ENCODE measurements around the gene PADI2.

Gene PADI2

DNA sequence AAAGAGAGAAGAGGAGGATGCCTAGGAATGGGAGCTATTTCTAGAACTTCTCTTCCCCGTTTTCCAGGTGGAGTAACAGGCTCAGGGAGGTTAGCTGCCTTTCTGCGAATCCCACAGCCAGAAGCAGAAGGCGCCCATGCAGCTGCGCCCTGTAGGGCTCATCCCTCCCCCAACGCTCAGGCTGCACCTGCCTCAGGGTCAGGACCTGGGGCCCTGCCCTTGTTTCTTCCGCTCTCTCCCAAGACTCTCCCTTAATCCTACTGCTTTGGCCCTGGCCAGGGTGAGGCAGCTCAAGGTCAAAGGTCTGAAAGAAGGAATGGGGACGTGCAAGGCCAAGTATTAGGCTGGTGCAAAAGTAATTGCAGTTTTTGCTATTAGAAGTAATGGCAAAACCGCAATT is 30.5 kb upstream of the PADI2 start:
- no peak overlapping the region for H3K27ac ChIP-seq
- no peak for TF ChIP-seq ZFX (IDR thresholded peaks at IDR 0.05)

DNA sequence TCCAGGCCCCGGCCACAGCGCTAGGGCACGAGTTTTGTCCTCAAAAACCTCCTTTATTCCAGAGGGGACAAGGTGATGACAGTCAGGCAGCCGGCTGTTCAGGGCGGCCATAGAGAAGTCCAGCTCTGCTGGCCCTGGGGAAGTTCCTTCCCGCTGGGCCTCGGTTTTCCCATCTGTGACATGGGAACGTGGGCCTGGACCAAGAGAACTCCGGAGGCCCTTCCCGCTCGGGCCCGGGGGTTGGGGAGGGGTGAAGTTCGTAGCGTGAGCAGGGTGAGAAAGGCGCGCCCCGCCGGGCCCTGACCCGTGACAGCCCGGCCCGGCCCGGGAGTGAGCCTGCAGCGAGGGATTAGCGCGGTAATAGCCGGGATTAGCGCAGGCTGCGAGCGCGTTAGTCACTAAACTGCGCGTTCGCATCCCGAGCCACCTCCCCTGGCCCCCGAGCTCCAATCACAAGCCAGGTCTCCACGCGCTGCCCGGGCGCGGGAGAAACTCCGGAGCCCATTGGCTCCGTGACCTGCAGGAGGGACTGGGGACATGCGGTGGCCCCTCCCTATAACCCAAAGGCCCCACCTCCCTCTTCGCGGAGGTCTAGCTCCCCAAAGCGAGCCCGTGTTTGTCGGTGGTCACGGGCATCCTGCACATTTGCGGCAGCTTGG is 29.8 kb upstream of the PADI2 start:
- H3K27ac ChIP-seq, result no peak overlapping the region
- TF ChIP-seq CTCF (conservative IDR thresholded peaks at IDR 0.05) (no peak), ZFX (IDR thresholded peaks at IDR 0.05) (no peak)

GRCh38 chr1:17145648-17146047 is 26.4 kb upstream of the PADI2 start:
- TF ChIP-seq ZFX (IDR thresholded peaks at IDR 0.05) (no peak), CTCF (conservative IDR thresholded peaks at IDR 0.05) (no peak)
- no peak overlapping the region for H3K27ac ChIP-seq

GRCh38 chr1:17143760-17144159 is 24.5 kb upstream of the PADI2 start:
- H3K27ac ChIP-seq, result no peak overlapping the region
- TF ChIP-seq ZFX (IDR thresholded peaks at IDR 0.05), result no peak
- TF ChIP-seq CTCF (conservative IDR thresholded peaks at IDR 0.05), result no peak

GRCh38 chr1:17141441-17142197 is 22.4 kb upstream of the PADI2 start:
- no peak overlapping the region for H3K27ac ChIP-seq
- TF ChIP-seq CTCF (conservative IDR thresholded peaks at IDR 0.05), result no peak
- TF ChIP-seq ZFX (IDR thresholded peaks at IDR 0.05), result no peak

DNA sequence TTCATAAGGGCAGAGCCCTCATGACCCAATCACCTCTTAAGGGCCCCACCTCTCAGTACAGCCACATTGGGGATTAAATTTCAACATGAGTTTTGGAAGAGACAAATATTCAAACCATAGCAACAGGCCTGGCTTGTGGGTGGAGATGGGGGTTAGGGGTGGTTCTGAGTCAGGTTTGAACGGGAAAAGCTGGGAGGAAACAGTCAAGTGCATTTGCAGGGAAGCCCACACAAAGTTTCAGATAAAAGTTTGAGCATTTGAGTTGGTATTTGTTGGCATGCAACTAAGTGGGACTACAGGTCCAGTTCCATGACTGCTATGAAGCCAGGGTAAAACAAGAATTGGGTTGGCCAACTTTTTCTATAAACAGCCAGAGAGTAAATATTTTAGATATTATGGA is 21.0 kb upstream of the PADI2 start:
- no peak overlapping the region for H3K27ac ChIP-seq
- TF ChIP-seq CTCF (conservative IDR thresholded peaks at IDR 0.05), result no peak

- no peak overlapping the region for H3K27ac ChIP-seq
- TF ChIP-seq ZFX (IDR thresholded peaks at IDR 0.05) (no peak), CTCF (conservative IDR thresholded peaks at IDR 0.05) (no peak)
These were observed 20.4 kb upstream of the PADI2 start for GRCh38 chr1:17139637-17140036.

GRCh38 chr1:17137441-17137840 is 18.2 kb upstream of the PADI2 start:
- no peak overlapping the region for H3K27ac ChIP-seq
- no peak for TF ChIP-seq ZFX (IDR thresholded peaks at IDR 0.05)
- TF ChIP-seq CTCF (conservative IDR thresholded peaks at IDR 0.05), result no peak

All from C4-2B (cell line).